ENCODE results near the gene KLF16. TPM values are rescaled to one million over a fixed set of nuclear protein-coding genes. Genes with fewer than 3 reads are reported as not detected.

Gene KLF16
- total RNA-seq, 2 experiments from 2014 or later = 21.5 to 21.8 TPM

DNA sequence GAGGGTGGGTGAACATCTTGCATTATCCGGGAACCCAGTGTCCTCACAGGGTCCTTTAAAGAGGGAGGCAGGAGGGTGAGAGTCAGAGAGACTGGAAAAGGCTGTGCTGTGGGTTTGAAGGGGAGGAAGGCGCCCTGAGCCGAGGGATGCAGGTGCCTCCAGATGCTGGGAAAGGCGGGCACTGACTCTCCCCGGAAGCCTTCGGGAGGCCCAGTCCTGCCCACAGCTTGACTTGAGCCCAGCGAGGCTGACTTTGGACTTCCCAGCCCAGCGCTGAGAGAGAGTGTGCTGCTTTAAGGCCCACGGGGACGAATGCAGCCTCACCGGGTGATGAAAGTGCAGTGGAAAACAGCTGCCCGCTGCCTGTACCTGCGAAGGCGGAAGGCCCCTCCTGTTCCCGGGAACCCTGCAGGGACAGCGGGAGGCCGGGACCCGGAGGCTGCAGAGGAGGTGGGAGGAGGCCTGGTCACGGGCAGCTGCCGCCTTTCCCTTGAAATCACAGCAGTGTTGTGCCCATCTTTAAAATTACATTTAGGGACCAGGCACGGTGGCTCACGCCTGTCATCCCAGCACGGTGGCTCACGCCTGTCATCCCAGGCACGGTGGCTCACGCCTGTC is 31.2 kb downstream of the KLF16 start:
- POLR2A ChIA-PET = no interaction called here

DNA sequence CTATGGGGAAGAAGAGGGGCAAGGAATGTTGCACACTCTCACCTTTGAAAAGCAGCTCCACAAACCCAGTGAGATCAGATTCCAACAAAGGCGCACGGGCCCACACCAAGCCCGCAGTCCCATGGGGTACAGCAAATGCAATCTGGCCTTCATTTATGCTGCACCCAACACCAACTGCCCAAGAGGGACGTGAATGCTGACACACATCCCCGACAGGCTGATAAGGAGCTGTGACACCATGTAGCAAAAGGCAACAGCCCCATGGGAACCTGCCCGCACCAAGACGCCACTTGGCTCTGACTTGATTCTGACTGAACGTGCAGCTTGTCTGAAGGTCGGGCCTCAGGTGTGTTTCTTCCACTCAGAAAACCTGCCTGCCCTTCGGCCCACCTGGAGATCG is 32.4 kb downstream of the KLF16 start:
- ATAC-seq (ENCODE audit: low read depth) (no peak), DNase-seq (no peak)
- H3K4me3 Mint-ChIP-seq = no peak overlapping the region
- no peaks in the 10 kb centered on the region for H3K9me3 Mint-ChIP-seq
- H3K27ac Mint-ChIP-seq = no peak overlapping the region
- no peaks in the 10 kb centered on the region for H3K27me3 Mint-ChIP-seq
- no peaks in the 10 kb centered on the region for H3K36me3 Mint-ChIP-seq
- H3K4me1 Mint-ChIP-seq = peaks cover under 1% of the 10 kb centered on the region
- POLR2A ChIA-PET = no interaction called here

More for the DNA sequence above, 31.2 kb downstream of the KLF16 start:
- ATAC-seq (ENCODE audit: low read depth) (no peak), DNase-seq (no peak)
- Mint-ChIP-seq H3K4me3 (no peak overlapping the region), H3K27ac (no peak overlapping the region), H3K36me3 (no peaks in the 10 kb centered on the region), H3K27me3 (no peaks in the 10 kb centered on the region), H3K9me3 (no peaks in the 10 kb centered on the region), H3K4me1 (peaks cover 1% of the 10 kb centered on the region)

DNA sequence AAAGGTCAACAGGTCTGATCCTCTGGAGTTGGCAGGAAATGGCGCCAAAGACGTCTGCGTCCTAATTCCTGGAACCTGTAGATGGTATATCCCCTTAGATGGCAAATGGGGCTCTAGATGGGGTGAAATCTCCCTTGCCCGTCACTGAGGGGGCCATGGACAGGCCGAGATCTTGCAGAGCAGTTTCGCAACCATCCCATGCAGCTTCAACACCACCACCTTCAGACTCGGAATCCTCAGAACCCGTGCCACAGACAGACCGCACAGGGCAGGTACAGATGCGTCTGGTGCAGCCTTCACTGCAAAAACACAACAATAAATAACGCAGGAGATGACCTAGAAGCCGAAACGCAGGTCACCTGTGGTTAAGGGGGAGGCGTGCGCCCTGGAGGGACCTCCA is 32.8 kb downstream of the KLF16 start:
- H3K27me3 Mint-ChIP-seq = no peaks in the 10 kb centered on the region
- H3K4me1 Mint-ChIP-seq = no peaks in the 10 kb centered on the region
- H3K4me3 Mint-ChIP-seq = no peak overlapping the region
- POLR2A ChIA-PET = no interaction called here
- ATAC-seq (ENCODE audit: low read depth) (no peak), DNase-seq (no peak)
- no peak overlapping the region for H3K27ac Mint-ChIP-seq
- H3K36me3 Mint-ChIP-seq = peaks cover 2% of the 10 kb centered on the region
- no peaks in the 10 kb centered on the region for H3K9me3 Mint-ChIP-seq

- no peak for ATAC-seq (ENCODE audit: low read depth)
- POLR2A ChIA-PET = no interaction called here
- H3K4me3 Mint-ChIP-seq = no peak overlapping the region
Measured at GRCh38 chr19:1829958-1830357, 33.4 kb downstream of the KLF16 start.

DNA sequence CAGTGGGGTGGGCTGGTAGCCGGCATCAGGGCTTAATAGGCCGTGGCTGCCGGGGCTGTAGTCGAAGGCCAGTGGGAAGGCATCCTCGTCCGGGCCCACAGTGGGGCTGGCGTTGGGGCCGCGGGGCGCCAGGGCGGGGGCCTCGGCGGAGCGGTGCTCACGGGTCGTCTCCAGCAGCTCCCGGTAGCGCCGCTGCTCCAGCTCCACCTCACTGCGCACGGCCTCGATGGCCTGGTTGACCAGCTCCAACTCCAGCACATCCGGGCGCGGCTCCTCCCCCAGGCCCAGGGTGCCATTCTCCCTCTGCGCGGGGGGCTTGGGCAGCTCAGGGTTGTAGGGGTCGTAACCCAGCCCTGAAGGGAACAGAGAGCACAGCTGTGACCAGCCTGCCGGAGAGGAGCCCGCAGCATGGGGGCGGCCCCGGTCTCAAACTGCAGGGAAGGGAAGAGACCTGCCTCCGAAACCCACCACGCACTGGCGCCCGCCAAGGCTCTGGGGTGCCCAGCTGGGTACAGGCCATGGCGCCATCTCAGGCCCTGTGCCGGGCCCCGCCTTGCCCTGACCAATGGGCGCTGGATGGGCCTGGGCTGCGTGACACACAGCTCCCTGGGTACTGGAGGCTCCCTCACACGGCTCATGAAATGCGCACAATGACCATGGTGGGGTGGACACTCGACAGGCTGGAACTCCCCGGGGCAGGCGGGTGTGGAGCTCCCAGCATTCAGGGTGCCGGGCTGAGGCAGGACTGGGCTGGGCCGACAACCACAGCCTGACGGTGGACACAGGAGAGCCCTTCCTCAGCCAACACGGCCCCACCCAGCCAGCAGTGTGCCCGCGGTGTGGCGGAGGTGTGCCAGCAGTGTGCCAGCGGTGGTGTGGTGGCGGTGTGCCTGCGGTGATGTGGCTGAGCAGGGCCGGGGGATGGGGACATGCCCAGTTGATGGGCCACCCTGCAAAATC is 34.8 kb downstream of the KLF16 start:
- no peak for DNase-seq
- no peaks in the 10 kb centered on the region for H3K9me3 Mint-ChIP-seq
- no peaks in the 10 kb centered on the region for H3K27me3 Mint-ChIP-seq
- ATAC-seq (ENCODE audit: low read depth) = no peak
- no peak overlapping the region for H3K27ac Mint-ChIP-seq
- H3K36me3 Mint-ChIP-seq = peaks cover 2% of the 10 kb centered on the region
- no peaks in the 10 kb centered on the region for H3K4me1 Mint-ChIP-seq
- H3K4me3 Mint-ChIP-seq = no peak overlapping the region
- POLR2A ChIA-PET = no interaction called here

More at GRCh38 chr19:1829958-1830357, 33.4 kb downstream of the KLF16 start:
- Mint-ChIP-seq H3K27ac (no peak overlapping the region), H3K4me1 (no peaks in the 10 kb centered on the region), H3K27me3 (no peaks in the 10 kb centered on the region), H3K36me3 (peaks cover 2% of the 10 kb centered on the region), H3K9me3 (no peaks in the 10 kb centered on the region)
- DNase-seq = no peak

DNA sequence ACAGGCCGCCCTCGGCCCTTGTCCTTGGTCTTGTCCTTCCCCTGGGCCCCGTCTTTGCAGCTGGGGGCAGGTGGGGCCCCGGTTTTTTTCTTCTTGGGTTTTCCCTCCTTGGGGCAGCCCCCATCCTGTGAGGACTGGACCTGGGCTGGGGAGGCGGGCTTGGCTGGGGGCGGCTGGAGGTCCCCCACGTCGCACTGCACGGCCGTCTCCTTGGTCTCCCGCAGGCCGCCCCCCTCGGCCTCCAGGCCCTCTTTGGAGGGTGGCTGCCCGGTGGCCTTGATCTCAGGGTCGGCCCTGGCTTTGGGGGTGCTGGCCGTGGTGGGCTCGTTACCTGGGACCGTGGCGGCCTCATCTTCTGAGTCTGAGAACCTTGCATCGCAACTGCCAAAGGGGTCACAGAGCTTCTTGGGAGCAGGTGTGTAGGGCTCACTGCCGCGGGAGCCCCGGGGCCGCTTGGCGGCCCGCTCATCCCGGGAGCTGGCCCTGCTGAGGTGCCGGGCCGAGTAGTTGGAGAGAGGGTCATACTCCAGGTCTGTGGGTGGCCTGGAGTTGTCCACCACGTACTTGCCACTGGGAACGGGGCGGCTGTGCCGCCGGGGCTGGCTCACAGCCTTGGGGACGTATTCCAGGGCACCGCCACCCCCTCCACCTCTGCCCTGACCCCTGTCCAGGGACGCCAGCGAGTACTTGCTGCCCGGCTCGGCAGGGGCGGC is 35.7 kb downstream of the KLF16 start:
- peaks cover 2% of the 10 kb centered on the region for H3K36me3 Mint-ChIP-seq
- DNase-seq (no peak), ATAC-seq (ENCODE audit: low read depth) (no peak)
- no peaks in the 10 kb centered on the region for H3K27me3 Mint-ChIP-seq
- H3K4me1 Mint-ChIP-seq = no peaks in the 10 kb centered on the region
- no peak overlapping the region for H3K4me3 Mint-ChIP-seq
- no peaks in the 10 kb centered on the region for H3K9me3 Mint-ChIP-seq
- POLR2A ChIA-PET = no interaction called here
- H3K27ac Mint-ChIP-seq = no peak overlapping the region

DNA sequence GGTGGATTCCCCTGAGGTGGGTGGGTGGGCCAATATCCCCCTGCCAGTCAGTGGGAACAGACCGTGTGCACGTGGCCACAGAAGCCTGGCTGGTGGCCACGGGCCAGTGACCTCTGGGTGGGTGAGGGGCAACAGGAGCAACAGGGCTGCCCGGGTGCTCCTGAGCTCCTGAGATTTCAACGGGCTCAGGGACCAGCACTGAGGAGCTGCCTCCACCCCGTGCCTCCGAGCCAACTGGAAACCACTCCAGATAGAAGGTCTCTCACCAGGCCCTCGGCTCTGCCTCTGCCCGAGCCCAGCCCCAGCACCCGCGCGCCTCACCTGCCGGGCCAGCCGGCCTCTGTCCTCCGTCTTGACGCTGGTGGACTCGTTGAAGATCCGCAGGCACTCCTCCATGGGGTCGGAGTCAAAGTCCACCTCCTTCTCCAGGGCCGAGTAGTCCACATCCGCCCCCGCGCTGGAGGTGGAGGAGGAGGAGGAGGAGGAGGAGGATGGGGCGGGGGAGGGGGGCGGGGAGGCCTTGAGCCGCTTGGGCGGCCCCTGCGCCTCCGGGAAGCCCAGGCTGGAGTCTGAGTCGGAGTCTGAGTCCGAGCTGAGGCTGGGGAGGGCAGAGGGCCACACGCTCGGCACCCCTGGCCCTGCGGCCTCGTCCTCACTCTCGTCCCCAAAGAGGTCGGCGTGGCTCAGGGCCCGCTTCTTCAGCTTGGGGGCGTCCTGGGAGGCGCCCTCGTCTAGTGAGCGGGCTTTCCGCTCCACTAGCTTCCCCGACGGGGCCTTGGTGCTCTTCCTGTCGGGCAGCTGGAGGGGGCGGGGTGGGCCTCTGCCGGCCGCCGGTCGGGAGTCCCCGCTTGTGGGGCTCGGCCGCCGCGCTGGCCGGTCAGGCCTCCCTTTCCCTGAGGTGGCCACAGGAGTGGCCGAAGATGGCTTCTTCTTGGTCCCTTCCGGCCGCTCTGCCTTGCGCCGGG is 36.5 kb downstream of the KLF16 start:
- DNase-seq (no peak), ATAC-seq (ENCODE audit: low read depth) (no peak)
- H3K27me3 Mint-ChIP-seq = no peaks in the 10 kb centered on the region
- H3K4me1 Mint-ChIP-seq = no peaks in the 10 kb centered on the region
- H3K9me3 Mint-ChIP-seq = no peaks in the 10 kb centered on the region
- H3K36me3 Mint-ChIP-seq = peaks cover 2% of the 10 kb centered on the region
- no peak overlapping the region for H3K4me3 Mint-ChIP-seq
- no peak overlapping the region for H3K27ac Mint-ChIP-seq
- POLR2A ChIA-PET = no interaction called here

GRCh38 chr19:1825909-1826556 is 37.3 kb downstream of the KLF16 start:
- Mint-ChIP-seq H3K36me3 (peaks cover 2% of the 10 kb centered on the region), H3K4me3 (no peak overlapping the region), H3K9me3 (no peaks in the 10 kb centered on the region), H3K4me1 (no peaks in the 10 kb centered on the region), H3K27me3 (no peaks in the 10 kb centered on the region), H3K27ac (no peak overlapping the region)
- DNase-seq (peak; percentile 82), ATAC-seq (ENCODE audit: low read depth) (peak; percentile 81)
- POLR2A ChIA-PET = interaction anchor here (0.8 kb wide), 1 partner anchor 85 kb away, joined by 4 read pairs; no protein-coding TSS in a partner anchor

- POLR2A ChIA-PET = no interaction called here
- H3K27ac Mint-ChIP-seq = peak overlapping the region; percentile 23
- no peak for ATAC-seq (ENCODE audit: low read depth)
Measured at GRCh38 chr19:1824252-1824622, 39.1 kb downstream of the KLF16 start.

DNA sequence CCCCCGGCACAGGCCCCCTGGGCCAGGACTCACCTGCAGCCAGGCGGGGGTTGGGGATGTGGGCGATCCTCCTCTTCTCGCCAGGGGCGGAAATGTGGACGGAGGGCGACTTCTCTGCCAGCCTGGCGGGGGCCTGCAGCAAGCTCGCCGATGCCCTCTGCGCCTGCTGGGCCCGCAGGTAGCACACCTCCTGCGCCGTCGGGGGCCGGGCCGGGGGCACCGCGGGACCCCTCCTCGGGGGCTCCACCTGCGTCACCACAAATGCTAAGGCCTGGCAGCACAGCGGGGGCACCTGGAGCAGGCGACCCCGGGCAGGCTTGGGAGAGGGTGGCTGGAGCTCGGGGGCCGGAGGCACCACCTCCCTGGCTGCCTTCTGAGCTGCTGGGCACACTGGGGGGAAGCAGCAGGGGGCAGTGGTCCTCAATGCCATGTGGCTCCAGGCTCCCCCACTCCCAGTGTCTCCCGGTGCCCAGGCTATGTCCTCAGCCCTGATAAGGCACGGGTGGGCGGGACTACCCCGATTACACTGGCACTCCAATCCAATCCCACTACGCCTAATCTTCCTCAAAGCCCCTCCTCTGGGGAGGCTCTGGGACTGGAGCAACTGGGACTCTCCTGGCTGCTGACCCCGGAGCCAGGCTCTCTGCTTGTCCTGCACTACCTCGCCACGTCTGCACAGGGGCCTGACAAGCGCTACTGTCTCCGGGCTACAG is 39.7 kb downstream of the KLF16 start:
- Mint-ChIP-seq H3K4me3 (no peak overlapping the region), H3K27ac (no peak overlapping the region)

More at GRCh38 chr19:1824252-1824622, 39.1 kb downstream of the KLF16 start:
- Mint-ChIP-seq H3K27me3 (no peaks in the 10 kb centered on the region), H3K4me1 (no peaks in the 10 kb centered on the region), H3K9me3 (no peaks in the 10 kb centered on the region), H3K36me3 (peaks cover 5% of the 10 kb centered on the region), H3K4me3 (no peak overlapping the region)
- no peak for DNase-seq

DNA sequence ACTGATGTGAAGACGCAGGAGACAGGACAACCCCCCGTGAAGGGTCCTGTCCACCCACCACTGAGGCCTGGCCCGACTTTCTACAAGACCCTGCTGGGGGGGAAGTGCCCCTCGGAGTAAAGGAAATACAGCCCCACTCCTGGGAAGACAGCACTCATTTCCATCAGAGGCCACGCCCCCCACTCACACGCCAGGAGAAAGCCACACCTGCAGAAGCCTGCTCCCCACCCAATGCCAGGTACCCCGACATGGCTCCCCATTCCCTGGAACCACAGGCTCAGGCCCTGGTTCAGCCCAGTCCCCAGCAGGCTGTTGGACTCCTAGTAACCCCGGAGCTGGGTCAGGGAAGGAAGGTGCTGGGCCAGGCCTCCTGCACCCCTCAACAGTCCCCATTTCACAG is 40.4 kb downstream of the KLF16 start:
- POLR2A ChIA-PET = no interaction called here
- no peak overlapping the region for H3K4me3 Mint-ChIP-seq
- peaks cover 5% of the 10 kb centered on the region for H3K36me3 Mint-ChIP-seq
- ATAC-seq (ENCODE audit: low read depth) (no peak), DNase-seq (no peak)
- no peaks in the 10 kb centered on the region for H3K9me3 Mint-ChIP-seq
- no peak overlapping the region for H3K27ac Mint-ChIP-seq
- H3K27me3 Mint-ChIP-seq = no peaks in the 10 kb centered on the region
- no peaks in the 10 kb centered on the region for H3K4me1 Mint-ChIP-seq

More for the DNA sequence above, 39.7 kb downstream of the KLF16 start:
- POLR2A ChIA-PET = no interaction called here
- no peak for DNase-seq
- Mint-ChIP-seq H3K4me1 (no peaks in the 10 kb centered on the region), H3K9me3 (no peaks in the 10 kb centered on the region), H3K27me3 (no peaks in the 10 kb centered on the region), H3K36me3 (peaks cover 5% of the 10 kb centered on the region)
- no peak for ATAC-seq (ENCODE audit: low read depth)

GRCh38 chr19:1822210-1822609 is 41.2 kb downstream of the KLF16 start:
- ATAC-seq (ENCODE audit: low read depth) = no peak

More at GRCh38 chr19:1822210-1822609, 41.2 kb downstream of the KLF16 start:
- POLR2A ChIA-PET = no interaction called here
- no peaks in the 10 kb centered on the region for H3K4me1 Mint-ChIP-seq
- H3K4me3 Mint-ChIP-seq = no peak overlapping the region
- no peak overlapping the region for H3K27ac Mint-ChIP-seq
- no peaks in the 10 kb centered on the region for H3K27me3 Mint-ChIP-seq
- H3K9me3 Mint-ChIP-seq = no peaks in the 10 kb centered on the region
- peaks cover 5% of the 10 kb centered on the region for H3K36me3 Mint-ChIP-seq
- no peak for DNase-seq

All from activated naive CD8-positive, alpha-beta T cell treated with anti-CD3 and anti-CD28 coated beads, Interleukin-2, amount 10 ng/mL, durations not matched to agents 7 days and 5 days (primary cell).